Glutamatergic neuron (in vitro differentiated cells): ENCODE measurements around the gene DRD3. TPM values are rescaled to one million over a fixed set of nuclear protein-coding genes. Genes with fewer than 3 reads are reported as not detected.

ENCODE experiments used
- DNase-seq: peaks from one replicate; pipeline ENCODE4 v3.0.0; 2022
- H3K27ac Mint-ChIP-seq: one replicate; pipeline ENCODE4 v1.8.0; 2020; ENCODE audit warnings: mild to moderate bottlenecking, mixed read lengths, inconsistent platforms; ENCODE audit not compliant: unreplicated experiment
- H3K27me3 Mint-ChIP-seq: one replicate; pipeline ENCODE4 v1.8.0; 2020; ENCODE audit warnings: mild to moderate bottlenecking, moderate library complexity, mixed read lengths, inconsistent platforms; ENCODE audit not compliant: unreplicated experiment
- H3K36me3 Mint-ChIP-seq: one replicate; pipeline ENCODE4 v1.8.0; 2020; ENCODE audit warnings: mild to moderate bottlenecking, mixed read lengths, inconsistent platforms; ENCODE audit not compliant: unreplicated experiment
- H3K4me1 Mint-ChIP-seq: one replicate; pipeline ENCODE4 v1.8.0; 2020; ENCODE audit warnings: mild to moderate bottlenecking, low read depth, mixed read lengths, inconsistent platforms; ENCODE audit not compliant: unreplicated experiment
- H3K4me3 Mint-ChIP-seq: one replicate; pipeline ENCODE4 v1.8.0; 2020; ENCODE audit warnings: mild to moderate bottlenecking, mixed read lengths, inconsistent platforms; ENCODE audit not compliant: unreplicated experiment
- H3K9me3 Mint-ChIP-seq: one replicate; pipeline ENCODE4 v1.8.0; 2020; ENCODE audit warnings: mild to moderate bottlenecking, moderate library complexity, mixed read lengths, inconsistent platforms; ENCODE audit not compliant: unreplicated experiment
- total RNA-seq: library from RNA; stranded (reverse); fragmentation: NEBNext Ultra II Directional; extraction: Animal tissue kit (Norgen Biotek cat#: 25700); gene quantifications from one replicate; pipeline ENCODE4 v1.2.1, GENCODE V29; 2021; ENCODE audit not compliant: unreplicated experiment
- TF ChIP-seq, protein P1 (sequence below): fragments of 200-600 bp; sonication (generic); IDR thresholded peaks from one replicate; pipeline ENCODE4 v1.5.0; 2021; ENCODE audit not compliant: partially characterized antibody, unreplicated experiment

The DRD3 gene
- total RNA-seq, 1 donor from 2014 or later: not detected

DNA sequence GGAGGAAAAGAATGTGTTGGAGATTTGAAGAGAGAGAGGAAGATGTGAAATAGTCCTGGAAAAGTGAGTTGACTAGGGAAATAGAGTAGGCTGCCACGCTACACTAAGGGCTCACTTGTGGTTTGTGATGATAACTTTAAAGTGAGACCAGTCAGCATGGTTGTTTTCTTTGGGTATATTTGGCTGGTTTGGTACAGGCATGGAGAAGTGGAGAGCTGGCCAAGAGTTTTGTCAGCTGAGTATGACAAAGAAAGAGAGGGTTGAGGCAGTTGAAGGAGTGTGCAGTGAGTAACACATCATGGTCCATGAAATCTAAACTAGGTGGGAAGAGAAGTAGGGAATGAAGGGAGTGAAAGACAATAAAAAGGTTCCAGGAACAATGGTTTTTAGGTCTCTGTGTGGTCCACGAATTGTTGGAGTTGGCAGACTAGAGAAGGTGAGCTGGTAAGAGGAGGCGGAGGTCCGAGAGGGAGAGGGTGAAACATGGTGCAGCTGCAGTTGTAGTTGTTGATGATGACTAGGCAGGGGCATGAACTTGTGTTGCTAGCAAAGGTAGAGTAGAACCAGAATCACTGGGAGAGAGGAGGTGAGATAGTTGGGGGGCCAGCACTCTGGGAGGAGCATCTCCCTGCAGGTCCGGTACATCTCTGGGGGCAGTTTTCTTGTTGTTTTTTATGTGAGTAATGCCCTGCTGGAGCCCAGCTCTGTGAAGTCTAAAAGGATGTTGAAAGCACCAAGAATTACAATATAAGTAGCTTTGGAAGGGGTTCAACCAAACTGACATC, 37.5 kb upstream of the DRD3 start:
- Mint-ChIP-seq H3K36me3 (no peaks in the 10 kb centered on the region), H3K9me3 (no peaks in the 10 kb centered on the region), H3K4me1 (peaks cover 10% of the 10 kb centered on the region), H3K27me3 (no peaks in the 10 kb centered on the region), H3K27ac (no peak overlapping the region), H3K4me3 (no peak overlapping the region)
- TF ChIP-seq, protein P1, sequence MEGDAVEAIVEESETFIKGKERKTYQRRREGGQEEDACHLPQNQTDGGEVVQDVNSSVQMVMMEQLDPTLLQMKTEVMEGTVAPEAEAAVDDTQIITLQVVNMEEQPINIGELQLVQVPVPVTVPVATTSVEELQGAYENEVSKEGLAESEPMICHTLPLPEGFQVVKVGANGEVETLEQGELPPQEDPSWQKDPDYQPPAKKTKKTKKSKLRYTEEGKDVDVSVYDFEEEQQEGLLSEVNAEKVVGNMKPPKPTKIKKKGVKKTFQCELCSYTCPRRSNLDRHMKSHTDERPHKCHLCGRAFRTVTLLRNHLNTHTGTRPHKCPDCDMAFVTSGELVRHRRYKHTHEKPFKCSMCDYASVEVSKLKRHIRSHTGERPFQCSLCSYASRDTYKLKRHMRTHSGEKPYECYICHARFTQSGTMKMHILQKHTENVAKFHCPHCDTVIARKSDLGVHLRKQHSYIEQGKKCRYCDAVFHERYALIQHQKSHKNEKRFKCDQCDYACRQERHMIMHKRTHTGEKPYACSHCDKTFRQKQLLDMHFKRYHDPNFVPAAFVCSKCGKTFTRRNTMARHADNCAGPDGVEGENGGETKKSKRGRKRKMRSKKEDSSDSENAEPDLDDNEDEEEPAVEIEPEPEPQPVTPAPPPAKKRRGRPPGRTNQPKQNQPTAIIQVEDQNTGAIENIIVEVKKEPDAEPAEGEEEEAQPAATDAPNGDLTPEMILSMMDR: no peak
- DNase-seq: no peak

DNA sequence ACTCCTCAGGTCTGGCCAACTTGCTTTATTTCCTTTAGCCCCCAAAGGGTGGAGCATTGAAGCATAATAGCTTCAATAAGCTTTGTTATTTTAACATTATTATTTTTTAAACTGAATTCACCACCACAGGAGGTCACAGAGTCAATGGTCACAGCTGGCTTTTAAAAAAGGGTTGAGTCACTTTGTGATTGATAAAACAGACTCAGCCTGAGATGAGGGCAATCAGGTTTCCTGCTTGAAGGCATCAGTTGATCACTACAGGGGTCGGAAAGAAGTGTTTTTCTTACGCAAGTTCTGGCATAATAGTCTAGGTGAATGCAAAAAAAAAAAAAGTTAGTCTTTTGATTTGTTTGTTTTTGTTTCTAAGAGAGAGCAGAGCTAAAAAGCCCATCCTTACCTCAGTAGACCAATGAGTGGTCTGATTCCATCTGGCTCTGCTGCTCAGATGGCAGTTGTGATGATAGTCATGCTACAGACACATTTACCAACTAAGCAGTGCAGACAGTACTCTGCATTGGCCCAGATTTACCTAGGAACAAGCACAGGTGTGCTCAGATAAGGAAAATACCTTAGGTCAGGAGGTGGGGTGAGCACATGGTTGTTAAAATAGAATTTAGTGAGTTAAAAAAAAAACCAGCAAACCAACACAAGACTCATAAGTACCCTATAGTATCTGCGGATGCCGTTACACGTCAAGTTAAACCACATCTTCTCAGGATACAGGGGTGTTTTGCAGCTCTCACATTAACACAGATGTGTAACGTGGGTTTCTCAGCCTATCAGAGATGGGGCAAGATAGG, 35.9 kb upstream of the DRD3 start:
- Mint-ChIP-seq H3K36me3 (no peaks in the 10 kb centered on the region), H3K9me3 (peaks cover 2% of the 10 kb centered on the region), H3K27ac (no peak overlapping the region), H3K4me1 (peaks cover 10% of the 10 kb centered on the region), H3K4me3 (no peak overlapping the region), H3K27me3 (no peaks in the 10 kb centered on the region)
- TF ChIP-seq, protein P1: no peak
- no peak for DNase-seq

DNA sequence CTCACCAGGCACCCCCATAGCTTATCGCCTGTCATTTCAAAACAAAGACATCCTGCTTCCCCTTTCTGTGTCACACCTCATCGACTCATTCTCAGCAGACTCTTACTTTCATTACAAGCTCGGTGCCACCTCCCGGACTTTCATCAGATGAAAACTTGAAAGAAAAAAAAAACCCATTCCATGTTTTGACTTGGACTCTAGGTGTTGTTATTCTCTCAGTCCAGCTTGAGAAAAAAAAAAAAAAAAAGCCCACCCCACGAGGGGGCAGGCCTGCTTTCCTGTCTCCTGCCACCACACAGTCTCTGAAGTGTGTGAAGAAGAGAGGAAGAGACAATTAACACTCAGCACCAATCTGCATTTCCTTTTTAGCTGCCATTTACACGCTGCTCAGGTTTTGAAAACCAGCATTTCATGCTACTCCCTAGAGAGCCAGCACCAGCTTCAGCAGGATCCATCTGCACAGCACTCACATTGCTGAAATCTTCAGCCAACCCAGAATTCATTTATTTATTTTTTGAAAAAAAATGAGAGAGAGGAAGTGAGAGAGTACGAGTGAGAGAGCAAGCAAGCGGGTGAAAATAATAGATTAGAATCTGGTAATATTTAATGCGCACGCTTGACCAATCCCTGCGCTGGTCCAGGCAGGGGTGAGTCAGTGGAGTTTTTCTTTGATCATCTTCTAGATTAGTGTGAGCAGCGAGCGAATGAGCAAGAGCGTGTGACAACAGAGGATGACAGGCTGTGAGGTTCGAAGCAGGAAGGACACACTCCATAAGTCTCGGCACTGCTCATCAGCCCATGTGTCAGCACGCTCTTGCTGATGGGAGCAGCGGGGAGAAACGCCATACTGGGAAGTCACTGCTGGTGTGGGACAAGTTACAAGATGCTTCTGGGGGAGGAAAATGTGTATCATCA, 35.0 kb upstream of the DRD3 start:
- Mint-ChIP-seq H3K36me3 (no peaks in the 10 kb centered on the region), H3K27ac (no peak overlapping the region), H3K9me3 (peaks cover 2% of the 10 kb centered on the region), H3K4me3 (no peak overlapping the region), H3K27me3 (no peaks in the 10 kb centered on the region), H3K4me1 (peaks cover 7% of the 10 kb centered on the region)
- DNase-seq: peak; percentile 29
- TF ChIP-seq, protein P1: no peak

DNA sequence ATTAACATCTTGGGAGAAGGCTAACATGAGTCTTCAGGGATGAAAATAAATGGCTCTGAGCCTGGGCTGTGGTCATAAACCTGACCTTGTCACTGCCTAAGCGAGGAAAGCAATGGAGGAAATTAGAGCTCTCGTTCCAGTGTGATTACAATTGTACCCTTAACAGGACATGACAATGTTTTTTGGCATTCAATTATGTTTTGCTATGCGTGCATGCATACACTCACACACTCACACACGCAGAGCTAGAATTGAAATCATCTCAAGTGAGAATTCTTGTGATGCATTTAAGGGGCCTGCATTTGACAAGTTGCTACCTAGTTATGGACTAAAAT, 34.4 kb upstream of the DRD3 start:
- Mint-ChIP-seq H3K27me3 (no peaks in the 10 kb centered on the region), H3K27ac (no peak overlapping the region), H3K4me3 (no peak overlapping the region), H3K9me3 (peaks cover 2% of the 10 kb centered on the region), H3K36me3 (no peaks in the 10 kb centered on the region), H3K4me1 (peaks cover 7% of the 10 kb centered on the region)
- TF ChIP-seq, protein P1: no peak
- DNase-seq: no peak
